Endothelial cell of hepatic sinusoid (primary cell): ENCODE data around the gene FOXS1.

ENCODE experiments used
- in situ Hi-C: cut with HindIII; loops from 2 replicates; pipeline ENCODE4 v1.10.0; 2017; ENCODE audit warnings: low sequenced_read_pairs

The FOXS1 gene

DNA sequence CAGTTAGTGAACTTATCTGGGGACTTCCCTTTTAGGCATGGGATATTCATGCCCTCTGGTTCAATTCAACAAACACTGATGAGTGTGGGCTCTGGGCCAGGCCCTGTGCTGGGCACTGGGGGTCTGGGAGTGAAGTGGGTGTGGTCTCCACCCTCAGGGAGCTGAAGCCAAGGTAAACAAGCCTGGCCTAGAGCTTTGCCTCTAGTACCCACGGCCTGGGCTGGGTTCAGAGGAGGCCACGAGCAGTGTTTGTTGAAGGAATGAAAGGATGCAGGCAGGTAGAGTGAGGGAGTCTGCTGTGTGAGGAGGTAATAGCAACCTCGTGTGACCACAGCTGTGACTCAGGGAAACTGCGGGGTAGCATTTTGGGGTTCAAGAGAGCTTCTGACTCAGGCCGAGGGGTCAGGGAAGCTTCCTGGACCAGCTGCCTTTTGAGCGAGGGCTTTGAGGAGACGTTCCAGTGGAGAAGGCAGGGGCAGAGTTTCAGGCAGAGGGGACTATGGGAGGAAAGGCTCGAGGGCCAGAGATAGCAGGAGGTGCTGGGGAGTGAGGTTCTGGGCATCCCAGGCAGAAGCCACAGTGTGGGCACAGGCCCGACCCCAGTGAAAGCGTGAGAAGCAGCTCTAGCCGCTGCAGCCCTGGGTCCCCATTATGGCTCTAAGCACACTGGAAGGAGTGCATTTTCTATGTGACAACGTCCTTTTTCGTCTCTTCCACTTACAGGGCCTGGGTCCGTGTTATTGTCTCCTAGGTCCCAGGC, 20.7 kb downstream of the FOXS1 start:
- in situ Hi-C loops, result no loop called here

DNA sequence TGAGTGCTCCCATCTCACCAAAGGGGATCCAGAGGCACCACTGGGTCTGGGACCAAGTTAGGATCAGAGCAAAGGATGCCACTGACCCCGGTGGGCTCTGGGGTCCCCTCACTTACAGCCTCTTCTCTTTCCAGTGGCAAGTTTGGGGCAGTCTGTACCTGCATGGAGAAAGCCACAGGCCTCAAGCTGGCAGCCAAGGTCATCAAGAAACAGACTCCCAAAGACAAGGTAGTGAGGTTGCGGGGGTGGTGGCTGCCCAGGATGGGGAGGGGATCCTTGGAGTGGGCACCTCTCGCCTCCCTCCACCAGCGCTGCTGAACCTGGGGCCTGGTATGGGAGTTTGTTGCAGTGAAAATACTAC, 21.3 kb downstream of the FOXS1 start:
- in situ Hi-C loops, result no loop called here

DNA sequence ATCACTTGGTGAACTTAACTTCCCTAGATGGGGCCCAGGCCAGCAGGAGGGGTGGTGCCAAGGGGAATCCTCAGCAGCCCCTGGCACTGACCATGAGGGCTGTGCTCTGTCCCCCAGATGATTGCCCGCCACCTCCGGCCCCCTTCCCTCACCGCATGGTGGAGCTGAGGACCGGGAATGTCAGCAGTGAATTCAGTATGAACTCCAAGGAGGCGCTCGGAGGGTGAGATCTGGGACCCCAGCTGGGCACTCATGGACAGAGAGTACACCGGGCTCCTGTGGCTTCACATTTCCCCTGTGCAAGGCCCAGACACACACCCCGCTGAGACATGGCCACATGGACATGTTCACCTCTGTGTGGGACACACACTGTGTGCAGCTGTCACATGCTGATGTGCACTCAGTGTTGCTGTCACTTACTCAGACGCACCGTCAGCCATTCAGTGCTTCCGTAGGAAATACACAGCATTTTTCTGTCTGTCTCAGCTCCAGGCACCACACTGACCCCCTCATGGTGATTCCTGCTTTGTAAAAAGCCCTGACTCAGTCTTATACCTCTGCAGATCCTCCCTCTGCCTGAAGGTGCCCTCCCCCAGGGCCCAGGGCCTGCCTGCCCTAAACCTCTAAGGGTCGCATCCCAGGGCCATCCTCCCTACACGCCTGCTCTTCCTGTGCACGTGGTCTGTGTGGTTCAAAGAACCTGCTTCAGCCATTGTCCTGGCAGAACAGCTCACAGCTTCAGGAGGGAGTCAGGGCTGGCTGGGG, 21.9 kb downstream of the FOXS1 start:
- in situ Hi-C loops, result no loop called here

DNA sequence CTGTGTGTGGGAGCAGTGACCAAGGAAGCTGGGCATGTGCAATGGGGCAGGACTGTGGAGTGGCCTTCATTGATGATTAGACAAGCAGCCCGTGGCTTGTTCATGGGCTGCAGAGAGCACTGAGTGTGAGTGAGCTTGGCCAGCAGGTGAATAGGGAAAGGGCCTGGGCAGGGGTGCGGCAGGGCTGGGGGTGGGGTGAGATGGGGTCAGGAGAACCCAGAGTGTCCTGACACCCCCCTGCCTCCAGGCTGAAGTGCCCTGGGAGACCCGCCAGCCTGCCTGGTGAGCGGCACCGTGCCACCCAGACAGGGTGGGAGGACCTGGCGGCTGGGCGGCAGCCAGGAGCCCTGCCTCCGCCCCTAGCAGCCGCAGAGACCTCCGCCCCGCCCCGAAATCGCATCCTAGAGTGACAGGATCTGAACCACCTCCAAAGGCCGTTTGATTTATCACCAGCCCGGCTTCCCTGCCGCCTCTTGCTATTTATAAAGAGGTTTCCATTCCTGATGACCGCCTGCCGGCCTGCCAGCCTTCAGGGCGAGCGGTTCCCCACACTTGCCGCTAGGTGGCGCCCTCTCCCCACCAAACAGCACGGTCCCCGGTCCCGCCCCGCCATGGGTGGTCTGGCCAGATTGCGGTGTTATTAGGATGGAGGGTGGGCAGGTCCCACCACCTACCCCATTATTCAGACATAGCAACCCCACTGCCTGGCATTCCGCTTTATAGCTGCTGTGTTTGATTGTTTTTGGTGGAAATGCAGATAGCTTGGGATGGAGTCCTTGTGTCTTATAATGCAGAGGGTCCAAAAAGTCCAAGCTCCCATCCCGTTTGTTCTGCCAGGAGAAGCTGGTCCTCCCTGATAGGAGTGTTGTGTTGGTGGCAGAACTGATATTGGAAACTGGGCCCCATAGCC, 22.7 kb downstream of the FOXS1 start:
- in situ Hi-C loops, result no loop called here

DNA sequence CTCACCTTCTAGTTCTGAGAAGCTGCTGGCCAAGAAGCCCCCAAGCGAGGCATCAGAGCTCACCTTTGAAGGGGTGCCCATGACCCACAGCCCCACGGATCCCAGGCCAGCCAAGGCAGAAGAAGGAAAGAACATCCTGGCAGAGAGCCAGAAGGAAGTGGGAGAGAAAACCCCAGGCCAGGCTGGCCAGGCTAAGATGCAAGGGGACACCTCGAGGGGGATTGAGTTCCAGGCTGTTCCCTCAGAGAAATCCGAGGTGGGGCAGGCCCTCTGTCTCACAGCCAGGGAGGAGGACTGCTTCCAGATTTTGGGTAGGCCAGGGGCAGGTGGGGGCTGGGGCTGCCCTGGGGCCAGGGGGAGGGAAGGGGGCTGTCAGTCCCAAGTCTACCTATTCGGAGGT, 24.0 kb downstream of the FOXS1 start:
- in situ Hi-C loops, result no loop called here

- in situ Hi-C loops, result no loop called here
These were observed 25.2 kb downstream of the FOXS1 start for GRCh38 chr20:31820228-31820627.

GRCh38 chr20:31819083-31819784, 26.2 kb downstream of the FOXS1 start, which contains the start of gene MYLK2:
MYLK2 (plus strand) TSS chr20:31819356; CDS start chr20:31819581, 225 bp downstream.
- in situ Hi-C loops, result loop anchor here (5.0 to 10.0 kb wide), 2 partner anchors 123 to 396 kb away; no protein-coding TSS in a partner anchor

DNA sequence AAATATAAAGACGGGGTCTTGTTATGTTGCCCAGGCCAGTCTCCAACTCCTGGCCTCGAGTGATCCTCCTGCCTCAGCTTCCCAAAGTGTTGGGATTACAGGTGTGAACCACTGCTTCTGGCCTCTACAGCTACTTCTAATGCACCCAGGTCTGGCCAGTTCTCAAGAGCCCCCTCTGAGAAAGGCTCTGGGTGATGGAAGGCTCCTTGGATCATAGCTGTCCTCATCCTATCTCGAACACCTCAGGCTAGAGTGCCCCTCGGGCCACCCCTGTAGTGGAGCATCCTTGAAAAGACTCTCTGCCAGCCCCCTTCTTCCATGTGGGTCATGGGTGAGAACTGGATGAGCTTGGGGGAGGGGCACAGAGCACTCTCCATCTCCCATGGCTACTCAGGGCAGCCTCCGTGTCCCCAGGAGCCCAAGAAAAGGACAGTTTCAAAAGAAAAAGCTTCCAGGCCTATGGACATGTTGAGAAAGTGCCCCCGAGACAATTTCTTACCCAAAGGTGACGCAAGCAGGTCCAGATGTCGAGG, 27.0 kb downstream of the FOXS1 start:
- in situ Hi-C loops, result loop anchor here (5.0 to 10.0 kb wide), 2 partner anchors 124 to 396 kb away; no protein-coding TSS in a partner anchor

DNA sequence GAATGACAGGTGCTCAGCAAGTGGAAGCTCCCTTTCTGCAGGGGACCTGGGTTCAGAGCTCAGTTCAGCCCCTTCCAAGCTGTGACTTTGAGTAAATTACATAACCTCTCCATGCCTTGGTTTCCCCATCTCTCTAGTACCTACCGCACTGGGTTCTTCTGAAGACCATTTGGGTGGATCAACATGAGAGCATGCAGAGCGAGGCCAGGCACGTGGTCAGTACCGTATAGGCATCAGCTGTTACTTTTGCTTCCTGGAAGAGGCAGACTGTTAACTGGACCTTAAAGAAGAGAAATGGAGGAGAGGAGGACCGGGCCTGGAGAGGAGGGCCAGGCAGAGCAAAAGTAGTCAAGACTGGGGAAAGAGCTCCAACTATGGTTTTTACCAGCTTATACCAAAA, 27.9 kb downstream of the FOXS1 start:
- in situ Hi-C loops, result loop anchor here (5.0 to 10.0 kb wide), 2 partner anchors 125 to 397 kb away; no protein-coding TSS in a partner anchor

GRCh38 chr20:31816221-31816620, 29.2 kb downstream of the FOXS1 start:
- in situ Hi-C loops, result loop anchor here (5.0 to 10.0 kb wide), 2 partner anchors 126 to 399 kb away; no protein-coding TSS in a partner anchor

DNA sequence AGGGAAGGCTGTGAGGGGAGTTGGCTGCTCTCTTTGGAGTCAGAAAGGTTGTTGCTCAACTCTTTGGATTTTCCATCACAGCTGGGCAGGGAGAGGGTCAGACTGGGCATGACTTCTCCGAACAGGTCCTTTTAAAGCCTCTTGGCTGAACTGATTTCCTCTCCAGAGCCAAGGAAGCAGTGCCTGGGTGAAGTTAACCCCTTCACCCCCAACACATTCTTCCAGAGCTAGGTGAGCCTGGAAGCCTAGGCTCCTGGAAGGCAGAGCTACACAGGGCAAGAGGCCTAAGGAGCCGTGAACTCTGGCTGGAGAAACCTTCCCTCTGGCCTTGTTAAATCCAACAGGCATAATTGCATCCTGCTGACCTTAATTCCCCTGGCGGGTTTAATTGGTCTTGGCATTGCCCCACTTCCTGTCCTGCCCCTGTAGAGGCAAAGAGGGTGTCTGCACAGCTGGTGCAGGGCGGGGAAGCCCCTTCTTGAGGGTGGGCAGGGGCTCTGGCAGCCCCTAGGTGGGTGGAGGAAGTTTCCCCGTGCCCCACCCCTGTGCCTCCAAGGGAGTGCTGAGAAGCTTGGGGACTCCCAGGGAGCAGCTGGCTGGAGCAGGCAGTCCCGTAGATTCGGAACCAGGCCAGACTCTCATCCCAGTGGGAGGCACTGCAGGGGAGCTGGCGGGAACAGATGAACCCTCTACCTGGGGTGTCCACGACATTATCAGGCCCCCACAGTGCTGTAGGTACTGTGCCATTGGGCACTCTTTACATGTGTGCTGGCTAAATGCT, 29.8 kb downstream of the FOXS1 start:
- in situ Hi-C loops, result loop anchor here (5.0 to 10.0 kb wide), 2 partner anchors 127 to 399 kb away; no protein-coding TSS in a partner anchor

DNA sequence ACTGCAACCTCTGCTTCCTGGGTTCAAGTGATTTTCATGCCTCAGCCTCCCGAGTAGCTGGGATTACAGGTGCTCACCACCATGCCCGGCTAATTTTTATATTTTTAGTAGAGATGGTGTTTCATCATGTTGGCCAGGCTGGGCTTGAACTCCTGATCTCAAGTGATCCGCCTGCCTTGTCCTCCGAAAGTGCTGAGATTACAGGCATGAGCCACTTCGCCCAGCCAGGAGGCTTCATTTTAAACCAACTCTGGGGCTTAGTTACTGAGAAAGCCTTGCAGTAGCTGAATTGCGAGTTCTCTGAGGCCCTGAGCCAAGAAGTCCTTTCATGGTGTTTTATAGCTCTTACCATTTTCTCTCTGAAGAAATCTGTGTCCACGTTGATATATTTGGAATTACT, 31.3 kb downstream of the FOXS1 start:
- in situ Hi-C loops, result loop anchor here (5.0 to 10.0 kb wide), 2 partner anchors 108 to 401 kb away; no protein-coding TSS in a partner anchor

GRCh38 chr20:31813611-31814010, 31.8 kb downstream of the FOXS1 start:
- in situ Hi-C loops, result loop anchor here (5.0 to 10.0 kb wide), 2 partner anchors 109 to 401 kb away; no protein-coding TSS in a partner anchor

DNA sequence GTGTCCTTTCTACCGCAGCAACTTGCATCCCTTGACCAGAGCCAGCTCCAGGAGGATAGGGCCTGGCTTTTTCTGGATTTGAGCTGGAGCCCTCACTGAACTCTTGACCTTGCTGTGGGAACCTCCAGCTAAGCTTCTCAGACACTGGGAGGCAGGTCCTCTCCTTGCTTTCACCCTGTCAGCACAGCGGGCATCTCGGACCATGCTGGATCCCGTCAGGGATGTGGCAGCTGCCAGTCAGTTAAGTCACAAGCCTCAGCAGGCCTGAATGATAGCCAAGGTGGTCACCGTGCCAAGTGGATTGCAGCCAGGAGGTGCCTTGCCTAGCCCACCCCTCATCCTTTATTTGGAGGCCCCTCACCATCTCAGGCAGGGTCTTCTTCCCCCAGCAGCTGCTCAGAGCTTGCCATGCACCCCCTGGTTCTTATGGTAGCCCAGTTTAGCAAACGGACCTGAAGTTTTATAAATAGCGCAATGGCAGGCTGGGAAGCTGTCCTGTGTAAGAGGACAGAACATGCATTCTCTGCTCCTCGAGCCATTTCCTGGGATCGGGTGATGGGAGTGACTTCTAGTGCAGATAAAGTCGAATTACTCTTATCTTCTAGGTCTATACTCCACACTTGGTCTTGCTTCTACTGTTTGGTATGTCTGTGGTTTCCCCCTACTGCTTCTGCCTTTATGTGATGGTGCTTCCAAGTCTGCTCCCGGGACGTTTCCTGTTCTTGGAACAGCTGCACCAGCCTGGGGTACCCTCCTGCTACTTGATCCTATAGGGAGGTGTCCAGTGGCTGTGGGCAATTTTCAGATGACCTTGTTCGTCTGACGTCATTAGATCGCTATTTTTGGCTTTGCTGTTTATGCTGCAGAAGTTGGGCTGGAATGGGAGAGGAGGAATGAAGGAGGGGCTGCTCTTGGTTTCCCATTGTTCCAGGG, 33.3 kb downstream of the FOXS1 start:
- in situ Hi-C loops, result loop anchor here (5.0 to 10.0 kb wide), 2 partner anchors 110 to 403 kb away; no protein-coding TSS in a partner anchor

DNA sequence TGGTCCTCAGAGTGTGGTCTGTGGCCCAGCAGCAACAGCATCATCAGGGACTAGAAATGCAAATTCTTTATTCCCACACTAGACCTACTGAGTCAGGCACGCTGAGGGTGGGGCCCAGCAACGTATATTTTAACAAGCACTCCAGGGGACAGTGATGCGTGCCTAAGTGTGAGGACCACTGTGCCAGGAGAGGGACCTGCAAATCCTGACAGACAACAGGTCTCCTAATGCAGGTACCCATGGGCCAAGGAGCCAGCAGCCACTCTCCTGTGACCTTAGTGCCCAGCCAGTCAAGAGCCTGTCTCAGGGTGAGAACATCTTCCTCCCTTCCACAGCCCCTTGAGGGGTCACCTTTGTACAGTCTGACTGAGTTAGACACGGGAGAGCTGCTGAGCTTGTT, 34.2 kb downstream of the FOXS1 start:
- in situ Hi-C loops, result loop anchor here (5.0 to 10.0 kb wide), 2 partner anchors 111 to 404 kb away; no protein-coding TSS in a partner anchor

DNA sequence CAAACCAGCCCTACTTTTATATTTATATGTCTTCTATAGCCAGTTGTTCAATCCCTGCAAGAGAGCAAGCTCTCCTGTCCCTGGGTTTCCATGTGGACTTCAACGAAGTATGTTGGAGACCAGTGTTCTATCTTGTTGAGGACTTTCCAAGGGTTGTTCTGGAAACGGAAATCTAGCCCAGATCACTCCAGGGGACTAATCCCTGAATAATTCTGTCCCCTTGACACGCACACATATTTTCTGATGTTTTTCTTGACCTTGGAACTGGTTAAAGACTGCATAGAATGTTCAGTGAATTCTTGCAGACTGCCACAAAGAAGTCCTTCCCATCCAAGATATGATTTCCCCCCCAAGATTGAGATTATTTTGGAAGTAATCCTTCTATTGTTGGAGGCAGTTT, 35.7 kb downstream of the FOXS1 start:
- in situ Hi-C loops, result loop anchor here (5.0 to 10.0 kb wide), 2 partner anchors 113 to 405 kb away; no protein-coding TSS in a partner anchor

DNA sequence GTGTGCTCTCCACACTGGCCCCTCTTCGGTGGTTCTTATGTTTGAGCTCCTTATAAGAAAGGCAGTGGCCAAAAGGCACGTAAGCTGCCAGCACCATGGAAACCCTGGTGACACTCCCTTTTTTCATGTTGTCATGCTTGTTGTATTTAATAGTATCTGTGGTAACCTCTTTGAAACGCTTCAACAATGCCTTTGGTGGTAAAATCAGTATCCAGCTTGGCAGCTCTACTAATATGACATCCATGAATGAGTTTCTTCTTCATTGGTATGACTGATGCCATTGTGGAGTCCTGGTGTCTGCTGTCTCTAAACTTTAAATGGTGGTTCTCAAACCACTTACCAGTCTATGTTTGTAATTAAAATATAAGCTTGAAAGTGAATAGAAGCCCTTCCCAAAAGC, 36.9 kb downstream of the FOXS1 start:
- in situ Hi-C loops, result no loop called here
